NCI-H460 (cell line): ENCODE data around the gene JMY. TPM values are rescaled to one million over a fixed set of nuclear protein-coding genes. Genes with fewer than 3 reads are reported as not detected.
"Not testable (repeated sequence)": the region's sequence is repeated elsewhere in the genome, so short reads cannot be mapped to it uniquely, and the experiment has no call there.

Experiments used
- DNase-seq: peaks from one replicate; pipeline ENCODE4 v3.0.0-alpha.2; 2016; ENCODE audit warnings: low read depth; ENCODE audit errors: extremely low read depth
- total RNA-seq: library from RNA; depleted of rRNA; stranded (reverse); fragments of >200 nt; shearing (Covaris generic); gene quantifications from 2 replicates; pipeline ENCODE4 v1.2.3, GENCODE V29; 2014

JMY gene
- total RNA-seq, 1 experiment from 2014 or later: 16.5 TPM

GRCh38 chr5:79236362-79236969 lies 535 bp downstream of the JMY start:
- peak; percentile 8 for DNase-seq

GRCh38 chr5:79236970-79237739 lies 1.2 kb downstream of the JMY start:
- DNase-seq: peak; percentile 4

DNA sequence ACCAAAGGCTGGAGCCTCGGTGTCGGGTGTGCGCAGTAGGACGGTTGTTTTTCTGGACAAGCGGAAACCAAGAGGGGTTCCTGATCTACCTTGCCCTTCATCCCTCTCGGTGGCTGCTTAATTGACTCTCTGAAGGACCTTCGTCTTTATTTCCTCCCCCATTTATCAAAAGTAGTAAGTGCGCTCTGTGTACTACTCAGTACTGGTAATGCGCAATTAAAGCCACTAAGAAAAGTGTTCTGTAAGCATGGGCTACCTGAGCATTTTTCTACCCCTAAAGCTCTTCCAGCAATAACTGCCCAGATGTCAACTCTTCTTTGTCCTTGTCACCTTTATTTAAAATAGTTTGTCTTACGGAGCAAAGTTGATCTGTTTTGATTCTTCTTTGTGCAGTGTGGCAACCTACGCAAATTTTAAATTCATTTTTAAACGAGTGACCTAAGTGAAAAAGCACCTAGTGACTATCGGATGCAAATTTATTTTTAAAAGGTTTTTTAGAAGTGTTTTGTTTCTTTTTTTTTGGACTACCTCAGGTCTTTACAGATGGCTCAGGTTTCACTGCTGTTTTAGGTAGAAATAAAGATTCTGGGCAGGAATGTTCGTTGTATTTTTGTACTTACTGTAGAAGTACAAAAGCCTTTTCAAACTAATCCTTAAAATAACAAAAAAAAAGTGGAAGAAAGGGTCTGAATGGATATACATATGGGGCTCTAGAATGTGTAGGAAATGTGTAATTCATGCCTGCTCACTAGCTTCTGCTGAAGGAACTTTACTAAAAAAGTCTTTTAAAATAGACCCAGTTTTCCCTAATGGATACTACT lies 2.0 kb downstream of the JMY start:
- no peak for DNase-seq

DNA sequence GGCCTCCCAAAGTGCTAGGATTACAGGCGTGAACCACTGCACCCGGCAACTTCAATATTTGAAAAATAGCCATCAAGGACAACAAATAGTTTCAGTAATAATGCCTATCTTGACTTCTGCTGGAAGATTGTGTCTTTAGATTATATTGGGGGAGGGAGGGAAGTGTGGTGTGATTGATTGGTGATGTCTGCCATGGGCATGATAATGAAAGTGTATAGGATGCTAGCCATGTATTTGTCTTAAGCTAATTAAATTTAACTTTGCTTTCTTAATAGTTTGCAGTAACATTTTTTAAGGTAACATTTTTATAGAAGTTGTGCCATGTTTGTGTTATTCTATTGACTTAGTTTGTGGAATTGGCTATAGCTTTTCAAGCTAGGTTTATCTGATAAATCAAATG lies 4.6 kb downstream of the JMY start:
- no peak for DNase-seq

GRCh38 chr5:79241535-79241979 lies 5.6 kb downstream of the JMY start:
- DNase-seq: no peak

DNA sequence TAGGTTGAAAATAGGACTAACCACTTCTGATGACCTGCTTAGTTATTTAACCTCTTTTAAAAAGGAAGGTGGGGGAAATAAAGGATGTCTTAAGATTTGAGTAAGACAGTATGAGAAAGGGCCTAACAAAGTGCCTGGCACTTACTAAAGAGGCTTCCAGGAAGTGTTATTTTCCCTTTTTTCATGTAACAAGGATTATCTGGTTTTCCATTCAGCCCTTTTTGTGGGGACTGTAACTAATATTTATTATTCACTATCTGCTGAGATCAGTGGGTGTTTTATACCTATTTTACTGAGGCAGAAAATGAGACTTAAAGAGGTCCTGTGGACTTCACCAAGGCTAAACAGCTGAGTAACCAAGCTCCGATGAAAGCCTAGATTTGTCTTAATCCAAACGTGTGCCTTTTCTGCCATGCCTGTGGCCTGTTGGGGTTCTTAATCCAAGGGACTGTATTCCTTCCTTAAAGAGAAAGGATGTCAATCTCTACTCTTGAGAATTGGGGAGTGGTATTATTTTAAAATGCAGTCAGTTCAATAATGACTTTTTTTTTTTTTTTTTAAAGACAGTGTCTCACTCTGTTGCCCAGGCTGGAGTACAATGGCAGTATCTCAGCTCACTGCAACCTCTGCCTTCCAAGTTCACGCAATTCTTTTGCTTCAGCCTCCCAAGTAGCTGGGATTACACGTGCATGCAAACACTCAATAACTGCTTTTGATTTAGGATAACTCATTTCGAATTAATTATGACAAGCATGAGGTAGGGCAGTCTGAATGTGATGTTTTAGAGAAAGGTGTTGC lies 6.5 kb downstream of the JMY start:
- DNase-seq: no peak

- no peak for DNase-seq
Measured at GRCh38 chr5:79243224-79243623, 7.3 kb downstream of the JMY start.

- not testable (repeated sequence) for DNase-seq
Measured at GRCh38 chr5:79254067-79254466, 18.1 kb downstream of the JMY start.

- peak; percentile 43 for DNase-seq
Measured at GRCh38 chr5:79255786-79256557, 20.0 kb downstream of the JMY start.

DNA sequence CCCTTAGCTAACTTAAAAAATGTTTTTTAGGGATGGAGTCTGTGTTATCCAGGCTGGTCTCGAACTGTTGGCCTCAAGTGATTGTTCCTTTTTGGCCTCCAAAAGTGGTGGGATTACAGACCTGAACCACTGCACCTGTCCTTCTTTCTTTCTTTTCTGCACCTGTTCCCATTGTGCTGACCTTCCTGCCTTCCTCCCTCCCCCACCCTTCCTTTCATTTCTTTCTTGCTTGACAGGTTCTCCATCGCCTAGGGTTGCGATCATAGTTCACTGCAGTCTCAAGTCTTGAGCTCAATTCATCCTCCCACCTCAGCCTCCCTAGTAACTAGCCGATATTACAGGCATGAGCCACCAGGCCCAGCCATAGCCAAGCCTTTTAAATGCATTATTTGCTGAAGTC lies 20.6 kb downstream of the JMY start:
- DNase-seq: no peak

GRCh38 chr5:79257314-79257713 lies 21.4 kb downstream of the JMY start:
- no peak for DNase-seq

GRCh38 chr5:79258801-79259200 lies 22.9 kb downstream of the JMY start:
- DNase-seq: no peak

- no peak for DNase-seq
Measured at GRCh38 chr5:79259383-79259782, 23.5 kb downstream of the JMY start.

GRCh38 chr5:79259810-79260209 lies 23.9 kb downstream of the JMY start:
- DNase-seq: no peak

DNA sequence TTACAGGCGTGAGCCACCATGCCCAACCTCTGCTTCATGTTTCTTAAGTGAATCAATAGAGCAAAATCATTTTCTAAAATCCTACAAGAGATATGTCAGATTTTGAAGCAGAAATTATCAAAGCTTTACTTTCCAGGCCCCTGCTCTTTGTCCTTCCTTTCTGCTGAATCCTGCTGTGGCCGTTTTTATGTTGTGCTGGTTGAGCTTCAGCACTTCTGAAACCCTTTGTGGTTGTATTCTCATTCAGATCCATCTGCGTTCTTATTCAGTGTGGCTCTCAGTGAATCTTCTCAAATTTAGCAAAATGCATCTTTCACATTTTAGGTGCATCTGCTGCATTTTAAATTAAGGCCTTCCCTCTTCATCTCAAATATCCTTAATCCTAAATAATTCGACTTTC lies 26.0 kb downstream of the JMY start:
- DNase-seq: no peak

DNA sequence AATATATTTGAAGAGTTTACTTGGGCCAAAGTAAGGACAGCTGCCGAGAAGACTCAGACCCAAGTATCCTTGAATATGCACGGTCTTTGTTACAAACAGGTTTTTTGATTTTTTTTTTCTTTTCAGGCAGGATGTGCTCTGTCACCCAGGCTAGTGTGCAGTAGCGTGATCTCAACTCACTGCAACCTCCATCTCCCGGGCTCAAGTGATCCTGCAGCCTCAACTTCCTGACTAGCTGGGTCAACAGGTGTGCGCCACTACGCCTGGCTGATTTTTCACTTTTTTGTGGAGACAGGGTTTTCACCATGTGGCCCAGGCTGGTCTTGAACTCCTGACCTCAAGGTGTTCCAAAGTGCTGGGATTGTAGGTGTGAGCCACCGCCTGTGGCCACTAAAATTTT lies 27.4 kb downstream of the JMY start:
- DNase-seq: no peak

DNA sequence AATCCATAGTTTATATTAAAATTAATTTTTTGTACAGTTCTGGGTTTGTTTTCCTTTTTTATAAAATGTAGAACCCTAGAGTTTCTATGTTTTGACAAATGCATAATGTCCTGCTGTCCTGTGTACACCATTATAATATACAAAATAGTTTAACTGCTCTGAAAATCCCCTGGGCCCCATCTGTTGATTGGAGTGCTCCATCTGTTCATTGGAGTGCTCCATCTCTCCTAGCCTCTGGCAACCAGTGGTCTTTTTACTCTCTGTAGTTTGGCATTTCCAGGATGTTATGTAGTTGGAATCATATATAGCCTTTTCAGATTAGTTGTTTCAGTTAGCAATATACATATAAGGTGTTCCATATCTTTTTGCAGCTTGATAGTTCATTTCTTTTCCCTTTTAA lies 31.2 kb downstream of the JMY start:
- DNase-seq: no peak

- no peak for DNase-seq
Measured at GRCh38 chr5:79269733-79270166, 33.8 kb downstream of the JMY start.

DNA sequence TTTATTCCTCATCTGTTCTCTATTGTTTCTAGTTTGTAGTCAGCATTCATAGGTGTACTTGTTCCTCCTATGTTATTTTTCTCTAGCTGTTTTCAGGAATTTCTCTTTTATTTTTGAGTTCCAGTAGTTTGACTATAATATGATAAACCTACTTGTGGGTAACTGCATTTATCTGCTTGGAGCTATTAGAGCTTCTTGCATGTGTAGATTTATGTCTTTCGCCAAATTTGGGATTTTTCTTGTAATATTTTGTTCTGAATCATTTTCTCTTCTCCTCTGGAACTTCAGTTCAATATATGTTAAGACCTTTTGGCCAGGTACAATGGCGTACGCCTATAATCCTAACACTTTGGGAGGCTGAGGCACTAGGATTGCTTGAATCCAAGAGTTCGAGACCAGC lies 37.4 kb downstream of the JMY start:
- DNase-seq: no peak

DNA sequence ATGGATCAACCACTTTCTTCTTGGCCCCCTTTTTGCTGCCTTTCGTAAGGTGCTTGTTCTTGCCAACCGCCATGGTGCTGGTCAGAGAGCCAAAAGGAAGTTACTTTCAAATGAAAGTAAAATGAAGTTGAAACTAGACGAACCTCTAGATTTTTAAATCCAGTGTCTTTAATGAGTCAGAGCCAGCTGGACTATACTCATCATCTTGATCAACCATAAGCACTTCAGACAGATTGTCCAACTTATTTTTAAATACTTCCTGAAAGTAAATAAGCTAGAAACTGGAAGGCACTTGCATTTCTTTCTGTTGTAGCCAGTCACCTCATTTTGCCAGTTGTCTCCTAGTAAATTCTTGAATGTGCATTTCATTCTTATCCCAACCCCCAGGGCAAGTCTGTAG lies 48.9 kb downstream of the JMY start:
- no peak for DNase-seq
